GM10266 (cell line): Measurements from ENCODE around the gene NGRN.
"Not testable (repeated sequence)": the region's sequence is repeated elsewhere in the genome, so short reads cannot be mapped to it uniquely, and the experiment has no call there.

Source experiments
- DNase-seq: peaks from one replicate; pipeline ENCODE4 v3.0.0; 2012; ENCODE audit errors: extremely low spot score
- TF ChIP-seq, protein P1 (sequence below): IDR thresholded peaks from 2 replicates; pipeline ENCODE4 v1.5.1; 2012; ENCODE audit warnings: mild to moderate bottlenecking, low read depth; ENCODE audit not compliant: control insufficient read depth, insufficient read depth; ENCODE audit errors: missing control alignments

Gene NGRN

GRCh38 chr15:90270502-90271150 lies 5.2 kb downstream of the NGRN start:
- TF ChIP-seq, protein P1, sequence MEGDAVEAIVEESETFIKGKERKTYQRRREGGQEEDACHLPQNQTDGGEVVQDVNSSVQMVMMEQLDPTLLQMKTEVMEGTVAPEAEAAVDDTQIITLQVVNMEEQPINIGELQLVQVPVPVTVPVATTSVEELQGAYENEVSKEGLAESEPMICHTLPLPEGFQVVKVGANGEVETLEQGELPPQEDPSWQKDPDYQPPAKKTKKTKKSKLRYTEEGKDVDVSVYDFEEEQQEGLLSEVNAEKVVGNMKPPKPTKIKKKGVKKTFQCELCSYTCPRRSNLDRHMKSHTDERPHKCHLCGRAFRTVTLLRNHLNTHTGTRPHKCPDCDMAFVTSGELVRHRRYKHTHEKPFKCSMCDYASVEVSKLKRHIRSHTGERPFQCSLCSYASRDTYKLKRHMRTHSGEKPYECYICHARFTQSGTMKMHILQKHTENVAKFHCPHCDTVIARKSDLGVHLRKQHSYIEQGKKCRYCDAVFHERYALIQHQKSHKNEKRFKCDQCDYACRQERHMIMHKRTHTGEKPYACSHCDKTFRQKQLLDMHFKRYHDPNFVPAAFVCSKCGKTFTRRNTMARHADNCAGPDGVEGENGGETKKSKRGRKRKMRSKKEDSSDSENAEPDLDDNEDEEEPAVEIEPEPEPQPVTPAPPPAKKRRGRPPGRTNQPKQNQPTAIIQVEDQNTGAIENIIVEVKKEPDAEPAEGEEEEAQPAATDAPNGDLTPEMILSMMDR = no peak
- no peak for DNase-seq

DNA sequence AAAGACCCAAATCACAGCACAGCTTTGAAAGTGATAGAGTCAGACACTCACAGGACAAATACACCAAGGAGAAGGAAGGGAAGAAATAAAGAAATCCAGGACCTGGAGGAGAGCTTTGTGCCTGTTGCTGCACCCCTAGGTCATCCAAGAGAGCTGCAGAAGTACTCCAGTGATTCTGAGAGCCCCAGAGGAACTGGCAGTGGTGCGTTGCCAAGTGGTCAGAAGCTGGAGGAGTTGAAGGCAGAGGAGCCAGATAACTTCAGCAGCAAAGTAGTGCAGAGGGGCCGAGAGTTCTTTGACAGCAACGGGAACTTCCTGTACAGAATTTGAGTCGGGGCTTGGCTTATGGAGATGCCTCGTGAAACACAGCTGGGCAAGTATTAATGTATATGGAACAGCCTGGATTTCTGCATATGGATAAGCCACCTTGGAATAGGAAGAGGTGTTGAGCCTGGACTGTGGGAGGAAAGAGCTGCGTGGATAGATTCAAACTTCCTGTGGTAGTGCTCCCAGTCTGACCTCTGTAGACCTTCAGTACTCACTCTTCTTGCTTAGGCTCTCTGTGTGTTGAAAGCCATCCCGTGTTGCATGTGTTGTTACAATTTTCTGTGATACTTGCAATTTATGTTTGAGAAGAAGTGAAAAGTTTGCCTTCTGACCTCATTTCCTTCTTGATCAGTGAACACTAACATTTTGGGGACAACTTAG lies 6.1 kb downstream of the NGRN start:
- no peak for DNase-seq
- TF ChIP-seq, protein P1 = no peak

GRCh38 chr15:90278467-90278866 lies 13.0 kb downstream of the NGRN start:
- not testable (repeated sequence) for DNase-seq

DNA sequence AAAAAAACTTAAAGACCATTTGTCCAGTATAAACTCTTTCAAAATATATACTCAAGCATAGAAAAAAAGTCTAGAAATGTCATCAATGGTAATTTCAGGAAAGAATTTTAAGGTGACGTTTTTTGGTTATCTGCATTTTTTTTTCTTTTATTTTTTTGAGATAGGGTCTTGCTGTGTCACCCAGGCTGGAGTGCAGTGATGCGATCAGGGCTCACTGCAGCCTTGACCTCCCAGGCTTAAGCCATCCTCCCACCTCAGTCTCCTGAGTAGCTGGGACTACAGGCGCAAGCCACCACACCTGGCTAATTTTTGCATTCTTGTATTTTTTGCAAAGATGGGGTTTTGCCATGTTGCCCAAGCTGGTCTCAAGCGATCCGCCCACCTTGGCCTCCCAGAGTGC lies 15.3 kb downstream of the NGRN start:
- not testable (repeated sequence) for DNase-seq

DNA sequence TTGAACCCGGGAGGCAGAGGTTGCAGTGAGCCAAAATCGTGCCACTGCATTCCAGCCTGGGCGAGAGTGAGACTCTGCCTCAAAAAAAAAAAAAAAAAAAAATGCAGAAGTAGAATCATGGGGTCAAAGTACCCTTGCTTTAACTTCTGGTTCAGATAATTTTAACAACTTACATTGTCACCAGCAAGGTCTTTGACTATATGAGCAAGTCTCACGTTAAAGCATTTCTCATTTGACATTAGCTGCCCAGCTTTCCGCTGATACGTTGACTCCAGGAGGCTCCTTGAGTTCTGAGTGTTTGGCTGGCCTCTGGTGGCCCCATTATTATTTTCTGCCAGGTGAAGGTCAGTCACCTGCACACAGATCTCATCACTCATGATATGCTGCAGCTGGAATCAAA lies 16.2 kb downstream of the NGRN start:
- DNase-seq = not testable (repeated sequence)

DNA sequence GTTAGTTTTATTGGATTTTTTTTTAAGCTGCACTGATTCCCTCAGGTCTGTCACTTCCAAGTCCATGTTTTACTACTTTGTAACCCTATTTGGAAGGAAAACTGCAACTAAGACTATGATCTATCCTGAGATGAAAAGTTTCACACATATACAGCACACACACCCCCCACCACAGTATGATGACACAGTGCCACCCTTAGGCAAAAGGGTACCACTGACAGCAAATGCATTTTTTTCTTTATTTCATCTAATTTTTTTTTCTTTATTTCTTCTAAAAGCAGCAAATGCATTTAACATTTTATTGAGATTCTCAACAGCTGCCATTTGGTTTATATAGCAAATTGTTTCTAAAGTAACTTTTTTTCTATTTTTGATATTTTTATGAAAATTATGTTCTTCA lies 21.2 kb downstream of the NGRN start:
- DNase-seq = peak; percentile 45
- TF ChIP-seq, protein P1 = peak; percentile 65

DNA sequence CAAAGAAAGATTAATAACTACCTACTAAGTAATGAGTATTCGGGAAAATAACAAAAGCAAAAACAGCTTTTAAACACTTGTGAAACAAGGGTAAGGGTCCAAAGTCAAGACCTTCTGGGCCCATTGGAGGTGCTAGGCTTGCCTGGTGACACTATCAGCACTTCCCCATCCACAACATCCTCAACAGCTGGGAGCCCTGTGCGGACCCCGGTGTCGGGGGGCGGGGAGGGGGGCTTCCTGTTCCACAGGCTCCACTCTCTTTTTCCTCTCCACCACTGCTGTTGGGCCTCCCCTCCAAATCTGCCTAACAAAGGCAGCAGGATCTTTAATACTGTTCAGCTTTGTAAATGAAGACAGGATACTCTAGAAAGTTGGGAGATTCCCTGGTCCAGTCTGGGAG lies 21.6 kb downstream of the NGRN start:
- TF ChIP-seq, protein P1 = no peak
- no peak for DNase-seq

GRCh38 chr15:90287946-90288345 lies 22.5 kb downstream of the NGRN start:
- DNase-seq = no peak
- TF ChIP-seq, protein P1 = no peak
